G401.6 (cell line): ENCODE data around the gene PPIL6.

Source experiments
- FAIRE-seq: peaks from 2 replicates; lab custom pipeline; 2012; peaks lifted over from hg19 to GRCh38; lab: Jason Lieb, UNC

PPIL6 gene

DNA sequence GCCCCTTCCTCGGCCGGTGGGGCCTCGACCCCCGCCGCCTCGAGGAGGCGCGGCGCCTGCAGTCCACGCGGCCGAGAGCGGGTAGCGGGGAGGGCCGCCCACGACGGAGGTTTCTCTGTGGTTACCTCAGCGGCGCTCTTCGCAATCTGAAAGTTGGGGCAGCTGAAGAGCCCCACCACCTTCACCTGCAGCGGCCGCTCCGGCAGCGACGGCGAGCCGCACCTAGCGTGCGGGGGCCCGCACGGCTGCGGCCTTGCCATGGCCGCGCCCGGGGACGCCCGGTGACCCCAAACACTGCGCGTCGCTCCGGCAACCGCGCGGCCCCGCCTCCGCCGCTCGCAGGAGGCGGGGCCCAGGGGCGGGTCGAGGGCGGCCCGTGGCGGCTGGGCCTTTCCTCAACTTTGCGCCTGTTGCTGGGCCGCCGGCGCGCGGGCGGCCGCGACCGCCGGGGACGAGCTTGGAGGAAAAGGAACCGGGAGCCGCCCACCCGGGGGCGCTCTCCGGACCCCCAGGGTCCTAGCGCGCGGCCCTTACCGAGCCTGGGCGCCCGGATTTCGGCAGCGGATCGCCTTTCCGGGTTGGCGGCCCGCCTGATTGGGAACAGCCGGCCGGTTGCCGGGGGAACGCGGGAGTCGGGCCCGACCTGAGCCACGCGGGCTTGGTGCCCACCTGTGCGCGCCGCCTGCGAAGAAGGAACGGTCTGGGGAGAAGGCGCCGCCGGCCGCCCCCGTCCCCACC is at the start of gene PPIL6, which contains the start of gene SMPD2:
PPIL6 (minus strand) TSS at position 298 of the 738 bp plus-strand sequence; CDS start at position 260, 38 bp downstream.
SMPD2 (plus strand) TSS at position 394 of the 738 bp plus-strand sequence. CDS start 398 bp downstream, outside the sequence.
- FAIRE-seq = no peak

DNA sequence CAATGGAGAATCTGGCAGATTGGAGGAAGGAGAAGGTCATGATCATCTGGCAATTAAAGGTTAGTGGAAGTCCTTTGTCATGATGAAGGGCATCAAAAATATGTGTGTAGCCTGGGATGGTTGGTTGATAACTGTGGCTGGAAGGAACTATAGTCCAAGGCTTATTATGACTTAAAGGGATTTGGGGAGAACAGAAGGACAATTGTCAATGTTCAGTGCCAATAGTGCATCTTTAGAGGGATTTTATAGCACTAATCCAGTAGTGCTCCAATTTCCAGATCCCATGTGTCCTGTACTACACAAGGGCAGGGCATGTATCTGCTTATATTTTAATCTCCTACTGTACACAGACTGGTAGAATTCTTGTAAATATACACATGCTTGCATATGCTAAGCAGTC is 47.6 kb upstream of the PPIL6 start:
- FAIRE-seq = no peak

DNA sequence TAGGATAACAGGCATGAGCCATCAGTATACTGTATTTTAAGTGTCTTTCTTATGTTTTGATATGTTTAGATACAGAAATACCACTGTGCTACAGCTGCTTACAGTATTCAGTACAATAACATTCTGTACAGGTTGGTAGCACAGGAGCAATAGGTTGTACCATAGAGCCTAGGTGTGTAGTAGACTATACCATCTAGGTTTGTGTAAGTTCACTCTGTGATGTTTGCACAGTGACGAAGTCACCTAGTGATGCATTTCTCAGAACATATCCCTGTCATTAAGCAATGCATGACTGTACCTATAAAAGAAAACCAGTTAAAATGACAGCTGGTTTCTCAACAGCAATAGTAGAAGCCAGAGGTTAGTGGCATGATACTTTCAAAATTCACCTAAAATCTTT is 45.6 kb upstream of the PPIL6 start:
- no peak for FAIRE-seq

DNA sequence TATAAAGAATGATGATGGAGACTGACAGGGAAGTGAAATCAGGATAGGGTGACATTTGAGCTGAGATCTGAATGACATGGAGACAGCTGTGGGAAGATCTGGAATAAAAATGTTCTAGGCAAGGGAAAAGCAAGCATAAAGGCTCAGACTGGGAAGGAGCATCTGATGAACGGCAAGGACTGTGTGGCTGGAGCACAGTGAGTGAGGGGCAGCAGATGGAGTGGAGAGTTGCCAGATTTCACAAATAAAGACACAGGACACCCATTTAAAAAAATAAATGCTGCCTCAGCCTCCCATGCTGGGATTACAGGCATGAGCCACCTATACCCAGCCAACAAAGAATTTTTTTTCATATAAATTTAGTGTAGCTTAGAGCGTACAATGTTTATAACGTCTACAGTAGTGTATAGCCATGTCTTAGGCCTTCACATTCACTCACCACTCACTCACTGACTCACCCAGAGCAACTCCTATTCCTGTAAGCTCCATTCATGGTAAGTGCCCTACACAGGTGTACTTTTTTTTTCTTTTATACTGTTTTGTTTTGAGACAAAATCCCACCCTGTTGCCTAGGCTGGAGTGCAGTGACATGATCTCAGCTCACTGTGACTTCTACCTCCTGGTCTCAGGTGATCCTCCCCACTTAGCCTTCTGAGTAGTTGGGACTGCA is 45.0 kb upstream of the PPIL6 start:
- FAIRE-seq = no peak

DNA sequence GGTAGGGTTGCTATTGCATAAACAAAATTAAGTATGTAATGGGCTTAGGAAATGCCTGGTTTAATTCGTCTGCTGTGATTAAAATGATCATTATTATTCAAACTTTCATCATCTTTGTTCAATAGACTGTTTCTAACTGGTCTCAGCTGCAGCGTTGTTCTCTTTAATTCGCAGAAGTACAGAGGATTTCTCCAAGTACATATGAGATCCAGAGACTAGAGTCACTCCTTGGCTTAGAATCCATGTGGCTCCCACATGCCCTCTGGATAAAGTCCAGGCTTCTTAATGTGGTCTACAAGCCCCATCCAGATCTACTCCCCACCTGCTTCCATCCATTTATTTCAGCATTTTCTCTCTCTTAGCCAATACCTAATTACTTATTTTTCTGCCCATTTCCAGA is 43.7 kb upstream of the PPIL6 start:
- FAIRE-seq = no peak

DNA sequence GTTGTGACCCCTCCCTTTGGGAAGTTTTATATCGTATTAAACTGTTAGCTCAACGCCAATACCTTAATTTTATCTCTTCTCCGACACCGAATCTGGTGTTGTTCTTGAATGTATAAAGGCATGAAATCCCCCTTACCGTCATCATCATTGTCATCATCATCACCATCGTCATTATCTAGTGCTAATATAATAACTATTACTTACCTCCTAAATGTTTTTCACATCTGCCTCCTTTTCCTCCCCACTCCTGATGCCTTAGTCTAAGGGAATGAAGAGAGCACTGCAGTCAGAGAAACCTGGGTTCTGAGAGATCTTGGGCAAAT is 43.3 kb upstream of the PPIL6 start:
- no peak for FAIRE-seq

DNA sequence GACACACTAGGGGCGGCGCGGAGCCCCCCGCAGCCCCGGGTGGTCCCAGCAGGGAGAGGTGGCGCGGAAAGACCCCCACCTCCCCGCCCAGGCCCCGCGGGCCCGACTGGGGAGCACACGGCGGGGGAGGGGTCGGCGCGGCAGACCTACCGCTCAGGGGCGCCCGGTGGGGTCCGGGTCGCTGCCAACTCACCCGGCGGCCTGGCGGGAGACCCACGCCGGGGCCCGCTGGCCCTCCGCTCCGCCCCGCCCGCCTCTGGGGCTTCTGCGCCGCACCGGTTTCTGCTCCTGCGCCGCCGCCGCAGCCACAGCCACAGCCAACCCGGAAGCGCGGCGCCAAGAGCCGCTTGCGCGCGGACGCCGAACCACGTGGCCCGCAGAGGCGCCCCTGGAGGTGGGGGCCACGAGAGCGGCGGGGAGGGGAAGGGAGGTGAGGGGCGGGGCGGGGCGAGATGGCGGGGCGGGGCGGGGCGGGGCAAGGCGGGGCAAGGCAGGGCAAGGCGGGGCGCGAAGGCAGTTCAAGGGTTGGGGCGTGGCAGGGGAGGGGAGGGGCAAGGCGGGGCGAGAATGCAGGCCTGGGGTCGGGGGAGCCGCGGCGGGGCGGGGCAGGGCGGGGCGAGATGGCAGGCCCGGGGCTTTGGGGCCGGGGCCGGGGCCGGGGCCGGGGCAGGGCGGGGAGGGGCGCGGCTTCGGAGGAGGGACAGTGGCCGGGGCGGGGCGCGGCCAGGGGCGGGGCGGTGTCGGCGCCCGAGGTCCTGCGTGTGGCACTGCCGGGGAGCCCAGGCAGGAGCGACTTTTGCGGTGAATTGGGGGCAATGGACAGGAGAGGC is 42.7 kb upstream of the PPIL6 start, which contains the start of gene ZBTB24:
ZBTB24 (minus strand) TSS at position 315 of the 830 bp plus-strand sequence. CDS start 1,193 bp downstream, outside the sequence.
- FAIRE-seq = no peak

DNA sequence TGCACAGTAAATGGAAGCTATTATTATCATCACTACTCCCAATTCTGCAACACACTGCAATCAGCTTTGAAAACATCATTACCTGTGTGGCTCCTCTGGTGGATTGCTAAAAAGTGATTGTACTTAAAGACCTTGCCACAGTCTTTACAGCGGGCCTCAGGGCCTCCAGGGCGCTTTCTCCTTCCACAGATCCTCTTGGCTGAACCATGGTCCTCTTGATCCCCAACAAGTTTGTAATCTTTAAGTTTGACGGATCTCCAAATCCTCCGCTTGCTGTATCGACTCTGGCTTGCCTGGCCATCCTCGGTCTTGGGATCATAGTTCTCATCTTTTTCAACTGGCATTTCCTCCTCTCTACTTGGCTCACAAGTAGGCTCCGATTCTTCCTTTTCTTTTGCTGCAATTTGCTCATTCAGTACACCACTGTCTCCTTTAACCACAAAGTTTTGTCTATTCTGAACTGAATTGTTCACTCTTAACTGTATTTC is 40.6 kb upstream of the PPIL6 start:
- FAIRE-seq = no peak

DNA sequence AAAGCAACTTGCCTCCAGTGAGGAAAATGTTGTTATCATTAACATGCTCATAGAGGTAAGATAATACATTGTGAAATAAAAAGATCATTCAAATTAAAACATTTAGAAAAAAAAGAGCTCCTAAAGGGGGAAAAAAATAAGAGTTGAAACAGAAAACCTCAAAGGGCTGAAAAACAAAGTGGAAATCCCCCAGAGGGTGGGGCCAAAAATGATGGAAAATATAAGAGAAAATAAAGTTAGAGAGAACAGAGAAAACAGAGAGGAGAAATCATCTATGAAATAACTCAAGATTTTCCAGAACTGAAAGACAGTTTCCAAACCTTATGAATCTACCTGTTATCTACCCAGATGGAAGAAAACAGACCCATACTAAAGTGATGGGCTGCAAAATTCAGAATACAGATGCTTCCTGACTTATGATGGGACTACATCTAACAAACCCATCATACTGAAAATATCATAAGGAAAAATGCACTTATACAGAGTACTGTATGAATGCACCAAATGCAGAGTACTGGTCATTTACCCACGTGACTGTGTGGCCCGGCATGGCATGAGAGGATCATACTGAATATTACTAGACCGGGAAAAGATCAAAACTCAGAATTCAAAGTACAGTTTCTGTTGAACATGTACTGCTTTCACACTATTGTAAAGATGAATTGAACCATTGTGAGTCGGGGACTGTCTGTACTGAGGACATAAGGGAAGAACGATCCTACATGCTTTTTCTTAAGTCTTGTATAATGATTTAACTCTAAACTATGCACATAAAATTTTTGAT is 38.6 kb upstream of the PPIL6 start:
- FAIRE-seq = no peak

DNA sequence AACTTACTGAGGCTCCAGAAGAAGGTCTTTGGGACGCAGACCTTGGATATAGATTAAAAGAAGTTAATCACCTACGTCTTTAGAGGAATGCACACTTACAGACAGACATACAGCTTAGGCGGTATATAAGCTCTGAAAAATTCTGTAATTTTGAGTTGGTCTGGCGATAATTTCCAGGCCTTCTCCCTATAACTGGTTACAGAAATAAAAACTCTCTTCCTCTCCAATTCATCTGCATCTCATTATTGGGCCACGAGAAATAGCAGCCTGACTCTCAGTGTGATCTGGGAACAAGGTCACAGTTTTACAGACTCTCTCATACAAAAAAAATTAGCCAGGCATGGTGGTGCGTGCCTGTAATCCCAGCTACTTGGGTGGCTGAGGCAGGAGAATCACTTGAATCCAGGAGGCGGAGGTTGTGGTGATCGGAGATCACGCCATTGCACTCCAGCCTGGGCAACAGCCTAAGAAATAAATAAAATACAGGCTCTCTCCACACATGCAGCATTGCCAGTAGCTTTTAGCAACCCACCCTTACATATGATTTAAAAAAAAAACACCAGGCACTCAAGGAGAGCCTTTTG is 37.9 kb upstream of the PPIL6 start:
- FAIRE-seq = no peak

DNA sequence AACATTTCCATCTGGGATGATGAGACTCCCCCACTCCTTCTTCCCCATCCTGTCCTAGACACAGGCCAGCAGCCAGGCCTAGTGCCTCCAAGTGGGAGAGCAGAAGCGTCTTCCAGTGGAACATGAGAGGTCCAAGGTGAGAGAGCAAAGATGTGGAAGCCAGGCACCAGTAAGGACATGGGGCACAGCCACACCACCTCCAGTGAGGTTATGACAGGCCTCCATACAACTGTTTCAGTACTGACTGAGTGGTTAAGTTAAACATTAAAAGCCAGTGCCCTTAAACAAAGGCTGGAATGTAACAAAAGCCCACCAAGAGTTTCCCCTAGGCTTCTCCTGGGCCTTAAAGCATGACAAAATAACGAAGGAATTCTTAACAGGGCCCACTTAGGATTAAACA is 37.3 kb upstream of the PPIL6 start:
- FAIRE-seq = no peak

DNA sequence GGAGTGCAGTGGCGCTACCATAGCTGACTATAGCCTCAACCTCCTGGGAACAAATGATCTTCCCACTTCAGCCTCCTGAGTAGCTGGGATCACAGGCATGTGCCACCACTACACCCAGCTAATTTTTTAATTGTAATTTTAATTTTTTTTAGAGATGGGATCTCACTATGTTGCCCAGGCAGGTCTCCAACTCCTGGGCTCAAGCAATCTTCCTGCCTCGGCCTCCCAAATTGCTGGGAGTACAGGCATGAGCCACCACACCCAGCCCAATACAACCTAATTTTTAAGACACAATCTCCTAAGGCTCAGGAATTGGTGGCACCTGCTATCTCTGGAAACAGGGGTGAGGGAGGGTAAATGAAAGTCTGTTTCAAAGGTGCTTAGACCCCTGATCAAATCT is 36.8 kb upstream of the PPIL6 start:
- no peak for FAIRE-seq

DNA sequence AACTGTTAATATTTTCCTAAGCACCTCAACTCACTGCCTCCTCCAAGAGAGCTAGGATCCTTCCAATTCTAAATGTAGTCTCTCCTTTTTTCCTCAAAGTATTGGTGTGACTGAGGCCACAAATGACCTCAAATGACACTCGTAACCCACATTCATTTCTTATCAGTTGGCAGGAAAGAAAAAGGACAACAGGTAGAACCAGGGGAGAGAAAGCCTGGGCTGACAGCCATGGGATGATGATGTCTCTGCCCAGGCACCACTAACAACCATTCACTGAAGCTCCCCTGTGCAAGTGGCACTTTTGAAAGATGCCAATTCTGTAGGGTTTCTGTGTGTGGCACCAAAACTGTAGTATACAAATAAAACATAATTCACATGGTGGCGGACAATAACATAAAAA is 35.2 kb upstream of the PPIL6 start:
- no peak for FAIRE-seq

DNA sequence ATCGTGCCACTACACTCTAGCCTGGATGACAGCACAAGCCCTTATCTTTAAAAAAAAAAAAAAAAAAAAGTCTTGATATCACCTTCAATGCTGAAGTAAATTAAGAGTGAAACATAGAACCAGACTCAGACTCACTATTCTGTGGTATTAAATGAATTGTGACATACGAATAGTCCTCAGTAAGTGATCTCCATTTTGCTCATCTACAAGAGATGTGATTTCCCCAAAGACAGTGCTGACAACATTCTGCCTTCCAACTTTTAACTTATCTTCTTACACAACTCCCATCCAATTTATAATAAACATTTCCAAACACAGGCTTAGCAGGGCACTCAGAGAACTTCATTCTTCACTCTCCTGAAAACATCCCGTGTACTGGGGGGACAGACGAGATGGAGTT is 34.6 kb upstream of the PPIL6 start:
- no peak for FAIRE-seq

DNA sequence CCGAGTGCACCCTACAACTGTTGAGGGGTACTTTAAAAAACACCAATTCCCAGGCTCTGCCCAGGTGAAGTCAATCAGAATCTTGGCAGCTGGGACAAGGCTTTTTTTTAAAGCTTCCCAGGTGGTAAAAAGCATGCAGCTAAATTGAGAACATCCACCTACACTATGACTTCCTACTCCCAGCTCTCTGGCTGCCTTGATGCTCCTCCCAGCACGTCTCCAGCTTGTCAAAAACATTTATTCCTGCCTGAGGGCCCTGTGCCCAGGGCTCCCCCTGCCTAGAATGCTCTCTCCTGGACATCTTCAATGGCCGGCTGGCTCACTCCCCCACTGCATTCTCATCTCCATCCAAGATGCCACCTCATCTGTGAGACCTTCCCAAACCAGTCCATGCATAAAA is 32.7 kb upstream of the PPIL6 start:
- FAIRE-seq = no peak

DNA sequence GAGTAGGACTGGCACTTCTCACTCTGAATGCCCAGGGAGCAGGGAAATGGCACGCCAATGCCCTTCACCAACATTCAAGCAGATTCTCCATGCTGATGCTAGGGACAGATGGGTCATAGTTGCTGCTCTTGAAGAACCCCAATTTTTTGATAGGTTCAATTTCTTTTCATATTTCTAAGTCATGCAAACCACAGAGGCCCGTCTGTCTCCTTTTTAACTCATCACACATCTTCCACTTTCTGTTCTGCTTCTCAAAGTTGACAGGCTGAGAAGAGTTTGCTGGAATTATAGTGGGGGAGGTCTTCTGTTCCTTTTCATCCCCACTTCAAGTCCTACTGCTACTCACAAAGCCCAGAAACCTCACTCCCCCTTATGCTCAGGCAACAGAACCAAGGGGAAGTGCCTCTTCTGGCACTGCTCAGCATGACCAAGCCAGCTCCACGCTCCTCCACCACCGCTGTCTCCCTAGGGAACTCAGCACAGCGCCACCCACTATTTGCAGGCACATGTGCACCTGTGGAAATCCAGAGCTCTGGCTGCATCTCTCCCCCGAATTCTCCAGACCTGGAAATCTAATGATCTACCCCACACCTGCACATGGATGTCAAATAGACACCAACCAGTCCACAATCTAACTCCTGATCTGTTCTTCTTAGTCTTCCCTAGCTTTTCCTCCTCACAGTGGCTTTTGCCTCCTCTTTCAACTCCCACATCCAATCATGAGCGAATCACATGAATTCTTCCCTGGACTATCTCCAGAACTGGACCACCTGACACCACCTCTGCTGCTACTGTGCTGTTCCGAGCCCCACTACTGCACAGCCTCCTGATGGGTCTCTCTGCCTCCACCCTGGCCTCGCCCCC is 31.9 kb upstream of the PPIL6 start:
- FAIRE-seq = no peak

DNA sequence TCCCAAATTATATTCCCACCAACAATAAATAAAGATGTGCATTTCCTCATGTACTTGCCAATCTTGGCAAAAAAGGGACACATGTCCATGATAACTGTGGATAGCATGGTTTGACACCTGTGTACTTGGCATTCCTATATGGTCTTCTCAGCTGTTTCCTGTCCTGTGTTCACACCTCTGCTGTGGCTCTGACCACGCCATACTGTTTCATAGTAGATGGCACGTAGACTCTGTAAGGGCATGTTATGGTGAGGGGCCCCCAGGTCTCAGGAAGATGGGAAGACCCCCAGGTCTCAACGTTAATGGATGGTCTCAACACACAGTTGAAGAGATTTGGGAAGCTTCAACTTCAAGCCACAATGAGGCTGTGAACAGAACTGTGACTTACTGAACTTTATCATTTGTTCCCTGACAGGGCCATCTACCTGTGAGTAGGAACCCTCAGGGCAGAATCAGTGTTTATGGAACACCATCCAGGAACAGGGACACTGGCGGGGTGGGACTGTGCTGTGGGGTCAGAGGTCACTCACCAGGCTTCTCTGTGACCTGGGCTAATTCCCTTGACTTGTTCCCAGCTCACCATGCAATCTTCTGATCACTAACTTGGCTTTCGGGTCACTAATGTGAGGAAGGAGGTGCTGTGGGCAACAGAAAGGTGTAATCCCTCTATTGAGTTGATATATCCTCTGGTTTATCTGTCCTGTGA is 30.8 kb upstream of the PPIL6 start:
- no peak for FAIRE-seq

DNA sequence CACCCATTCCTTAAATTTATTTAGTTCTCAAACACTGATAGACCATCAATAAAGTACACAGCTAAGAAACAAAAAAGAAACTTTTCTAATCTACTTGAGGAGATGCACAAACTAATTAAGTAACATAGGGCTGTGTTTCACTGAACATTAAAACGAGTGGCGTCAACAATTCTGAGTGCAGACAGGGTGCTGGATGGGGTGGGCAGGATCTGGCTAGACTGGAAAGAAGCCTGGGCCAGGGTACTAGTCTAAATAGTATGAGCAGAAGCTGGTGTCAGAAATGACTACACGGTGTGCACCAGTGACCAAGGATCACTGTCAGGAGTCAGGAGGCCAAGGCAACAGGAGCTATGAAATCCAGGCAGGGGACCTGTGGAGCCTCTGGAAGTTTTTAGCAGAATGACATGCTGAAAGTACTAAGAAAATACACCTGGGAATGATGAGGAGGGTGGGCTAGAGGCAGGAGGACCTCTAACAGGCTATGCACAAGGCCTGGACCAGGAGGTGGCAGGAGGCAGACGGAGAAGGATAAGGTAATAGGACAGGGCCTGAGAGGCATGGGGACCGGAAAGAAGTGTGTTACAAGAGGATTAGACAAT is 29.3 kb upstream of the PPIL6 start:
- no peak for FAIRE-seq

DNA sequence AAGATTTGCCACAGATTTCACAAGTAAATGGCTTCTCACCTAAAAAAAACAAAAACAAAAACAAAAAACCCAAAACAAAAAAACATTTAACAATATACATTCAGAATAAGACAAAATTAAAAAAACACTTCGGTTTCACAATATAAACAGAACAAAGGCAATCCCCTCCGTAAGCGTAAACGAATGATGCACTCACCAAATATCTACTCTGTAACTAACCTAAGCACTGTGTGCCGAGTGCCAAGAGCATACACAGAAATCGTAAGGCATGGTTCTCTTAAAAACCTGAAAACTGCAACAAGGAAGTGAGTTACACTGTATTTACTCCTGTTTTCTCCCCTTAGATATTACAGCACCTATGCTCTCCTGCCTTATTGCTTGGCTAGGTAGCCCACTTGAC is 27.3 kb upstream of the PPIL6 start:
- FAIRE-seq = no peak
